Naive thymus-derived CD4-positive, alpha-beta T cell (primary cell): ENCODE data around the gene PGGHG. TPM values are rescaled to one million over a fixed set of nuclear protein-coding genes. Genes with fewer than 3 reads are reported as not detected.
A peak's percentile ranks its signal among the peaks of the same experiment; 100 is the strongest.

Experiments
- ATAC-seq: fragments of 150-1000 bp; cut with Tn5 transposase; 2 replicates; pipeline ENCODE4 v1.10.0; 2021; ENCODE audit warnings: mild to moderate bottlenecking, moderate library complexity
- CTCF ChIA-PET: fragments of 350-600 bp; sonication (Branson Sonifier 250); formaldehyde crosslinking; loops from one replicate; lab custom pipeline; 2021; ENCODE audit warnings: antibody characterized with exemption; lab: Charles Lee
- POLR2A ChIA-PET: fragments of 350-600 bp; sonication (Branson Sonifier 250); formaldehyde crosslinking; loops from one replicate; lab custom pipeline; 2021; ENCODE audit warnings: antibody characterized with exemption, inconsistent platforms; lab: Charles Lee
- DNase-seq, 9 donors: peaks; one replicate each; pipeline versions ENCODE4 v3.0.0 to v3.0.0-alpha.2; 2020 to 2022; ENCODE audit warnings: mixed read lengths in 1 of 9
- H3K27ac ChIP-seq: one replicate; pipeline ENCODE4 v1.7.0; 2013; ENCODE audit warnings: mild to moderate bottlenecking, low read depth, low read length, moderate library complexity
- H3K27me3 ChIP-seq, 2 donors: one replicate each; pipeline ENCODE4 v1.7.0; 2013; ENCODE audit warnings: low read length in 2 of 2, mild to moderate bottlenecking in 2 of 2, moderate library complexity in 2 of 2; ENCODE audit not compliant: control insufficient read depth in 2 of 2, insufficient read depth in 2 of 2
- H3K36me3 ChIP-seq, 3 experiments: 1 replicate in 2 of 3; 2 replicates in 1 of 3; pipeline ENCODE4 v1.7.0; 2013; ENCODE audit warnings: low read length in 3 of 3, mild to moderate bottlenecking in 3 of 3, moderate library complexity in 1 of 3; ENCODE audit not compliant: insufficient read depth in 3 of 3, control insufficient read depth in 2 of 3
- H3K4me1 ChIP-seq, 2 donors: one replicate each; pipeline ENCODE4 v1.7.0; 2013; ENCODE audit warnings: low read length in 2 of 2, mild to moderate bottlenecking in 2 of 2, moderate library complexity in 1 of 2; ENCODE audit not compliant: control insufficient read depth in 2 of 2, insufficient read depth in 2 of 2
- H3K4me3 ChIP-seq: 2 replicates; pipeline ENCODE4 v1.7.0; 2013; ENCODE audit warnings: mild to moderate bottlenecking, low read length
- H3K9me3 ChIP-seq, 3 experiments: 1 replicate in 2 of 3; 2 replicates in 1 of 3; pipeline ENCODE4 v1.7.0; 2013; ENCODE audit warnings: low read length in 3 of 3; ENCODE audit not compliant: control insufficient read depth in 2 of 3
- H3K27ac Mint-ChIP-seq, 9 donors: one replicate each; pipeline ENCODE4 v1.8.0; 2020 to 2022; ENCODE audit warnings: mixed read lengths in 9 of 9, mild to moderate bottlenecking in 8 of 9, moderate library complexity in 5 of 9, inconsistent platforms in 2 of 9
- H3K27me3 Mint-ChIP-seq, 5 donors: one replicate each; pipeline ENCODE4 v1.8.0; 2021 to 2022; ENCODE audit warnings: mixed read lengths in 5 of 5, mild to moderate bottlenecking in 1 of 5
- H3K36me3 Mint-ChIP-seq, 5 donors: one replicate each; pipeline ENCODE4 v1.8.0; 2020 to 2022; ENCODE audit warnings: mixed read lengths in 5 of 5, mild to moderate bottlenecking in 3 of 5, inconsistent platforms in 1 of 5
- H3K4me1 Mint-ChIP-seq, 7 donors: one replicate each; pipeline ENCODE4 v1.8.0; 2020 to 2022; ENCODE audit warnings: mixed read lengths in 7 of 7, mild to moderate bottlenecking in 3 of 7, inconsistent platforms in 1 of 7
- H3K4me3 Mint-ChIP-seq, 10 donors: one replicate each; pipeline ENCODE4 v1.8.0; 2020 to 2022; ENCODE audit warnings: mild to moderate bottlenecking in 10 of 10, mixed read lengths in 10 of 10, moderate library complexity in 6 of 10, inconsistent platforms in 2 of 10
- H3K9me3 Mint-ChIP-seq, 11 donors: one replicate each; pipeline ENCODE4 v1.8.0; 2020 to 2022; ENCODE audit warnings: mixed read lengths in 11 of 11, mild to moderate bottlenecking in 4 of 11, inconsistent platforms in 1 of 11, moderate library complexity in 1 of 11
- intact Hi-C, 2 donors: fragments of 100-400 bp; cut with micrococcal nuclease; formaldehyde crosslinking; loops; one replicate each; pipeline ENCODE4 v1.15.1; 2023
- polyA plus RNA-seq, 2 donors: library from polyadenylated mRNA; unstranded; fragments of 300-500 nt; fragmentation: Illumina TruSeq; gene quantifications; one replicate each; pipeline ENCODE4 v1.2.3, GENCODE V29; 2021
- total RNA-seq, 6 experiments: library from RNA in 5 of 6; stranded (reverse) in 5 of 6; gene quantifications; 1 replicate in 5 of 6; 2 replicates in 1 of 6; pipeline ENCODE4 v1.2.3 and lab custom pipeline; 2021 to 2026

The PGGHG gene
- total and polyA plus RNA-seq, 7 experiments from 2014 or later = 5.1 to 656 (median 340) TPM

DNA sequence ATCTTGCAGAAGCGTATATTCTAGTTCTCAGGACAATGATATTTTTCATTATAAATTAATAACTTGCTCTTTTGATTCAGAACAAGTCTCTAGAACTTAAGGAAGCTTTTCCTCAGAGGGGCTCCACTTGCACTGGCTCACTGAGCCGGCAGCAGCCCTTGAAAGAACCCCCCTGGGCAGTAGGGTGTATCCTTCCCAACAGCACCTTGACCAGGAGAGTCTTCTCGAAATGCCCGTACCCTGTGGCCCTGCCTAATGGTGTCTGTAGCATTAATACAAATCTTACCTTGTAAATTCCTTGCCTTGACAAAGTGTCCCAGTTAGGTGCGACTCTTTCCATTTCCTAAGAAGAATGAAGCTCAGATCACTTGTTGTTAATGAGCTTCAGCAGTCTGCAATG, 38.7 kb upstream of the PGGHG start:
- DNase-seq (no peak), ATAC-seq (no peak)
- ChIA-PET CTCF (interaction anchor here (0.6 to 4.7 kb wide), 28 partner anchors 8 to 206 kb away, joined by 3 to 49 read pairs (median 5); partner anchors contain the start of genes IFITM2, IFITM5, PSMD13 and PTDSS2), POLR2A (interaction anchor here (0.6 to 4.3 kb wide), 18 partner anchors 13 to 165 kb away, joined by 3 to 40 read pairs (median 6); partner anchors contain the start of genes BET1L, IFITM5, PSMD13 and RIC8A)
- Histone ChIP-seq H3K27ac (no peak overlapping the region), H3K9me3 (no peaks in the 10 kb centered on the region), H3K4me3 (no peak overlapping the region), H3K4me1 (peaks cover 0 to 3% of the 10 kb centered on the region in 2 donors), H3K27me3 (no peaks in the 10 kb centered on the region), H3K36me3 (peaks cover 25 to 74% (median 29%) of the 10 kb centered on the region in 3 experiments)
- peaks cover 11 to 18% (median 13%) of the 10 kb centered on the region in 7 donors for H3K4me1 Mint-ChIP-seq
- no peak overlapping the region for H3K4me3 Mint-ChIP-seq
- H3K9me3 Mint-ChIP-seq = peaks cover 0 to 1% (median 0%) of the 10 kb centered on the region in 11 donors
- H3K36me3 Mint-ChIP-seq = peaks cover 6 to 38% (median 24%) of the 10 kb centered on the region in 5 donors
- intact Hi-C loops = loop anchor here (1.0 to 5.0 kb wide), 14 partner anchors 14 to 201 kb away; partner anchors contain the start of genes BET1L (in 1 of the 2), PGGHG (in 1 of the 2), PSMD13 (in 1 of the 2) and RIC8A (in 1 of the 2)
- H3K27me3 Mint-ChIP-seq = no peaks in the 10 kb centered on the region
- peak overlapping the region in 8 of 9 donors; percentile 59 to 91 (median 70) for H3K27ac Mint-ChIP-seq

DNA sequence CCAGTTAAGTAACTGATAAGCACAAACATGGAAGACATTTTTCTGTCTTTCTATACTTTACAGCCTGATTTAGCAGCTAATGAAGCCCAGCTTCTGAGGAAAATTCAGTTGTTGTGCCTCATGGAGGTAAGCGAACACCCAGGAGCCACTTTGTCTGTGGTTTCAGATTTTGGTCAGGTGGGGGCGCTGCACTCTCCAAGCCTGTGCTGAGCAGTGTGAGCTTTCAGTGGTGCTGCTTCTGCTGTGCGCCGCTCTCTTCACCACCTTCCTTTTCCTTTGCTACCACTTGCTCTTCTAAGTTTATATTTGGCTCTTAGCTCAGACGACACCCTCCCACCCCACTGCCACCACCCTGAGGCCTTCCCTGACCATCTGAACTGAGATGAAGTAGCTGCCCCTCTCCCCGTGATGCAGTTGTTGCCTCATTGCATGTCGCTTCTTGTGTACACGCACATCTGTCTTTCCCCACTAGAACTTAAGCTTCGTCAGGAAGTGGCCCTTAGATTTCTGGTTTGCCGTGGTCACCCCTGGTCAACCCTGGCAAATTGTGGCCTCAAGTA, 38.1 kb upstream of the PGGHG start:
- H3K4me1 ChIP-seq = peaks cover 0 to 3% of the 10 kb centered on the region in 2 donors
- H3K9me3 Mint-ChIP-seq = no peaks in the 10 kb centered on the region
- no peaks in the 10 kb centered on the region for H3K27me3 ChIP-seq
- H3K4me3 ChIP-seq = no peak overlapping the region
- CTCF ChIA-PET = interaction anchor here (0.7 to 4.7 kb wide), 28 partner anchors 9 to 206 kb away, joined by 3 to 49 read pairs (median 5); partner anchors contain the start of genes IFITM2, IFITM5, PSMD13 and PTDSS2
- POLR2A ChIA-PET = interaction anchor here (0.5 to 4.3 kb wide), 20 partner anchors 13 to 437 kb away, joined by 3 to 40 read pairs (median 6); partner anchors contain the start of genes BET1L, IFITM5, PSMD13 and RIC8A
- peak overlapping the region in 1 of 10 donors; percentile 20 for H3K4me3 Mint-ChIP-seq
- peaks cover 9 to 18% (median 13%) of the 10 kb centered on the region in 7 donors for H3K4me1 Mint-ChIP-seq
- H3K27ac ChIP-seq = peak overlapping the region; percentile 32
- peaks cover 0 to 3% (median 0%) of the 10 kb centered on the region in 5 donors for H3K27me3 Mint-ChIP-seq
- intact Hi-C loops = loop anchor here (1.0 to 5.0 kb wide), 14 partner anchors 15 to 200 kb away; partner anchors contain the start of genes BET1L (in 1 of the 2), PGGHG (in 1 of the 2), PSMD13 (in 1 of the 2) and RIC8A (in 1 of the 2)
- H3K36me3 ChIP-seq = peaks cover 23 to 68% (median 28%) of the 10 kb centered on the region in 3 experiments
- peaks cover 6 to 32% (median 21%) of the 10 kb centered on the region in 5 donors for H3K36me3 Mint-ChIP-seq
- peak overlapping the region; percentile 59 to 91 (median 66) for H3K27ac Mint-ChIP-seq
- no peaks in the 10 kb centered on the region for H3K9me3 ChIP-seq
- DNase-seq (peak; percentile 72 to 87 (median 83)), ATAC-seq (peak; percentile 99)

DNA sequence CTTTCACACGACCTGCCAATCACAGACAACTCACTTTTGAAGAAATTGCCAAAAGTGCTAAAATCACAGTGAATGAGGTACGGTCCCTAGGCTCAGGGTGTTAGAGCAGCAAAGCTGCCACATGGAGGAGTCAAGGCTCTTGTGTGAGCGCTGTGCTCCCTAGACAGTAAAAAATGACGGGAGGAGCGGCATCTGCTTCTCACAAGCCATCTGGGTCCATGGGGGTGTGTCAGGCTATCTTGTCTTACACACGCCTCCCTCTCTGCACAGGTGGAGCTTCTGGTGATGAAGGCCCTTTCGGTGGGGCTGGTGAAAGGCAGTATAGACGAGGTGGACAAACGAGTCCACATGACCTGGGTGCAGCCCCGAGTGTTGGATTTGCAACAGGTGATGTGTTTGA, 37.4 kb upstream of the PGGHG start:
- Mint-ChIP-seq H3K9me3 (no peaks in the 10 kb centered on the region), H3K4me3 (no peak overlapping the region), H3K4me1 (peaks cover 9 to 18% (median 13%) of the 10 kb centered on the region in 7 donors), H3K27me3 (peaks cover 0 to 3% (median 0%) of the 10 kb centered on the region in 5 donors), H3K27ac (peak overlapping the region in 4 of 9 donors; percentile 40 to 88 (median 56)), H3K36me3 (peaks cover 6 to 29% (median 20%) of the 10 kb centered on the region in 5 donors)
- ChIA-PET CTCF (interaction anchor here (1.0 to 4.7 kb wide), 19 partner anchors 9 to 198 kb away, joined by 3 to 49 read pairs (median 10); partner anchors contain the start of genes IFITM2, PGGHG, PSMD13 and PTDSS2), POLR2A (interaction anchor here (0.5 to 4.3 kb wide), 13 partner anchors 14 to 437 kb away, joined by 3 to 40 read pairs (median 7); partner anchors contain the start of genes BET1L, PSMD13, RIC8A and SIRT3)
- intact Hi-C loops = loop anchor here (2.0 to 5.0 kb wide), 5 partner anchors 17 to 106 kb away; partner anchors contain the start of gene PGGHG (in 1 of the 2)
- H3K27ac ChIP-seq = no peak overlapping the region
- H3K36me3 ChIP-seq = peaks cover 21 to 61% (median 23%) of the 10 kb centered on the region in 3 experiments
- H3K4me1 ChIP-seq = peaks cover 0 to 3% of the 10 kb centered on the region in 2 donors
- ATAC-seq (no peak), DNase-seq (peak in 2 of 9 donors; percentile 11 to 13)
- no peaks in the 10 kb centered on the region for H3K27me3 ChIP-seq
- no peak overlapping the region for H3K4me3 ChIP-seq
- no peaks in the 10 kb centered on the region for H3K9me3 ChIP-seq

DNA sequence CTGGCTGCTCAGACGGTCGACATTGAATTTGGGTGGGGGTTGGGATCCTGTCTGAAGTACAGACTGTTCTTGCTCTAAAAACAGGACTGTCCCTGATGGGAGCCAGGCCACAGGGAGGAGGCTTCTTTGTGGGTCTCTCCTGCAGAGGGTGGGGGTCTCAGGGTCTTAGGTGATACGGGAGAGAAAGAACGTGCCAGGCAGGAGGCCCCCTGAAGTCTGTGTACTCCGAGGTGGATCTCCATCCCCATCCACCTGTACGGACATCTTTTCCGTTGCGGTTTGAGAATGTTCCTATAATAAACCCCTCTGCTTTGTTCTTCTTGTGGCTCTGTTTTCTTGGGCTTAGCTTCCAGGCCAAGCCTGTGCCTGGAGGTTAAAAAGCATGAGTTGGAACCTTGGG, 36.3 kb upstream of the PGGHG start:
- peaks cover 0 to 3% of the 10 kb centered on the region in 2 donors for H3K4me1 ChIP-seq
- no peak overlapping the region for H3K27ac ChIP-seq
- POLR2A ChIA-PET = interaction anchor here (1.0 to 4.3 kb wide), 5 partner anchors 14 to 39 kb away, joined by 3 to 40 read pairs (median 27); partner anchors contain the start of genes PSMD13 and SIRT3
- Mint-ChIP-seq H3K27me3 (peaks cover 0 to 3% (median 0%) of the 10 kb centered on the region in 5 donors), H3K4me3 (no peak overlapping the region), H3K36me3 (peaks cover 5 to 22% (median 13%) of the 10 kb centered on the region in 5 donors), H3K27ac (peak overlapping the region in 3 of 9 donors; percentile 25 to 77 (median 65)), H3K4me1 (peaks cover 9 to 18% (median 13%) of the 10 kb centered on the region in 7 donors), H3K9me3 (no peaks in the 10 kb centered on the region)
- ATAC-seq (no peak), DNase-seq (no peak)
- no peak overlapping the region for H3K4me3 ChIP-seq
- H3K36me3 ChIP-seq = peaks cover 15 to 50% (median 16%) of the 10 kb centered on the region in 3 experiments
- intact Hi-C loops = loop anchor here in 1 of 2 donors (5.0 kb wide), 2 partner anchors 35 to 105 kb away; partner anchors contain the start of gene PGGHG
- CTCF ChIA-PET = interaction anchor here (1.1 to 4.7 kb wide), 8 partner anchors 14 to 197 kb away, joined by 3 to 49 read pairs (median 18); partner anchors contain the start of genes IFITM2, PGGHG and PTDSS2
- H3K9me3 ChIP-seq = no peaks in the 10 kb centered on the region
- H3K27me3 ChIP-seq = no peaks in the 10 kb centered on the region

DNA sequence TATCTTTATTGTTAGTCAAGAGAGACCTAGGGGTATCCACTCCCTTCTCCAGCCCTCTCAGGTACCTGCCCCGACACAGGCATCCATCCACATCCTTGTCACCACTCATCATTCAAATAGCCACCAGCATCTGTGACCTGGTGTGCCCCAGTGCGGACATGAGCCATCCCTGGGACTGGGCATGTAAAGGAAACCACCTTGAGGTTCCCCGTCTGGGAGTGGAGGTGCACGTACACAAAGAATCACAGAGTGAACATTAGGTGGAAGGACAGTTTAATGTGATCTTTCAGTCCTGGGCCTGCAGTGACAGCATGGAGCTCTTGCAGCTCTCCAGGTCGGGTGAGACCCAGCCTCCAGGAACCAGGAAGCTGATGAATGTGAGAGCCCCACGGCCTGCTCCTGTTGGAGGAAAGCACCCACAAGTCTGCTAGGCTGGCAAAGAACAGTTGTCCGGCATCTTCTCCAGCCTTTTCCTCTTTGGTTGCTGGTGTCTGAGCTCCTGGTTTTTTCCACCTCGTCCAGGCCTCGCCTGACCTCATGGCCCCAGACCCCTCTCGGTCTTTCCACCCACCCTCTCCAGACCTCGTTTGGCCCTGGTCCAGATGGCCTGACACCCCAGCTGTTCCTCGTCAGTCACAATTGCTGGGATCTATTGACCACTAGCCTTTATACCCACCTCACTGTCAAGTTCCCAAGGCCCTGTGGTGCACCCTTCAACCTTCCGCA, 35.6 kb upstream of the PGGHG start:
- H3K27ac ChIP-seq = no peak overlapping the region
- no peaks in the 10 kb centered on the region for H3K9me3 Mint-ChIP-seq
- H3K27ac Mint-ChIP-seq = peak overlapping the region in 3 of 9 donors; percentile 14 to 45 (median 38)
- peaks cover 5 to 22% (median 8%) of the 10 kb centered on the region in 5 donors for H3K36me3 Mint-ChIP-seq
- H3K4me1 Mint-ChIP-seq = peaks cover 9 to 18% (median 13%) of the 10 kb centered on the region in 7 donors
- CTCF ChIA-PET = interaction anchor here (1.0 to 4.1 kb wide), 6 partner anchors 12 to 101 kb away, joined by 3 to 49 read pairs (median 4); partner anchors contain the start of gene IFITM2
- POLR2A ChIA-PET = interaction anchor here (0.6 to 4.3 kb wide), 6 partner anchors 14 to 52 kb away, joined by 3 to 40 read pairs (median 20); partner anchors contain the start of genes PSMD13 and SIRT3
- intact Hi-C loops = loop anchor here in 1 of 2 donors (5.0 kb wide), 2 partner anchors 34 to 104 kb away; partner anchors contain the start of gene PGGHG
- H3K4me3 ChIP-seq = no peak overlapping the region
- H3K36me3 ChIP-seq = peaks cover 9 to 43% (median 11%) of the 10 kb centered on the region in 3 experiments
- peaks cover 0 to 3% (median 0%) of the 10 kb centered on the region in 5 donors for H3K27me3 Mint-ChIP-seq
- ATAC-seq (no peak), DNase-seq (no peak)
- no peaks in the 10 kb centered on the region for H3K27me3 ChIP-seq
- H3K4me1 ChIP-seq = peaks cover 0 to 3% of the 10 kb centered on the region in 2 donors
- H3K4me3 Mint-ChIP-seq = no peak overlapping the region
- no peaks in the 10 kb centered on the region for H3K9me3 ChIP-seq
